Prostate gland (tissue), 2 donors: ENCODE results near the gene TCP11. TPM values are rescaled to one million over a fixed set of nuclear protein-coding genes. Genes with fewer than 3 reads are reported as not detected.

Experiments
- DNase-seq: peaks from one replicate; pipeline ENCODE4 v3.0.0-alpha.2; 2019; ENCODE audit warnings: low spot score
- H3K27ac ChIP-seq, 2 donors: fragments of 200-600 bp; sonication (generic); 2 replicates each; pipeline ENCODE4 v1.5.1; 2017 to 2019
- H3K27me3 ChIP-seq: fragments of 200-600 bp; sonication (generic); replicated peaks from 2 replicates; pipeline ENCODE4 v1.5.1; 2019; ENCODE audit not compliant: insufficient read depth
- H3K36me3 ChIP-seq, 2 donors: fragments of 200-600 bp; sonication (generic); 1 replicate in 1 of 2; 2 replicates in 1 of 2; pipeline versions ENCODE4 v1.5.1 to v1.8.1; 2017 to 2019
- H3K4me1 ChIP-seq: fragments of 200-600 bp; sonication (generic); replicated peaks from 2 replicates; pipeline ENCODE4 v1.5.1; 2019
- H3K4me3 ChIP-seq, 2 donors: fragments of 200-600 bp; sonication (generic); 2 replicates each; pipeline ENCODE4 v1.5.1; 2017 to 2019
- H3K9me3 ChIP-seq: fragments of 200-600 bp; sonication (generic); 2 replicates; pipeline ENCODE4 v1.5.1; 2017
- POLR2A ChIP-seq: fragments of 450-650 bp; IDR thresholded peaks from one replicate; pipeline ENCODE4 v1.6.1; 2016; ENCODE audit warnings: antibody characterized with exemption, mild to moderate bottlenecking
- POLR2AphosphoS5 ChIP-seq: sonication (generic); formaldehyde crosslinking; IDR thresholded peaks from one replicate; pipeline ENCODE4 v1.6.1; 2017; ENCODE audit warnings: antibody characterized with exemption
- WGBS: methylation state at CpG from one replicate; pipeline ENCODE4 v1.1.5; 2018; 5-methylcytosine and 5-hydroxymethylcytosine counted together
- intact Hi-C: fragments of 100-400 bp; cut with DNase I; formaldehyde crosslinking; loops from one replicate; pipeline ENCODE4 v1.14.2; 2022
- total RNA-seq, 2 donors: library from RNA; depleted of rRNA; stranded (reverse); fragments of >200 nt; gene quantifications; one replicate each; pipeline ENCODE4 v1.1.0, GENCODE V29; 2016
- TF ChIP-seq, protein P1 (sequence below), 4 experiments: fragments of 200-600 bp in 2 of 4; fragments of 450-650 bp in 2 of 4; sonication (generic) in 2 of 4; IDR thresholded peaks; 1 replicate in 3 of 4; 2 replicates in 1 of 4; pipeline ENCODE4 v1.5.1; 2016 to 2019; ENCODE audit warnings: antibody characterized with exemption in 4 of 4, mild to moderate bottlenecking in 2 of 4, moderate library complexity in 2 of 4

The TCP11 gene
- total RNA-seq, 2 donors from 2014 or later, result 0.87 to 33.3 TPM

GRCh38 chr6:35181308-35181932 is 40.3 kb upstream of the TCP11 start:
- Histone ChIP-seq H3K36me3 (no peaks in the 10 kb centered on the region), H3K4me1 (no peaks in the 10 kb centered on the region), H3K27ac (peak overlapping the region in 1 of 2 donors; percentile 7), H3K9me3 (no peaks in the 10 kb centered on the region), H3K4me3 (no peak overlapping the region), H3K27me3 (no peaks in the 10 kb centered on the region)
- TF ChIP-seq, protein P1, sequence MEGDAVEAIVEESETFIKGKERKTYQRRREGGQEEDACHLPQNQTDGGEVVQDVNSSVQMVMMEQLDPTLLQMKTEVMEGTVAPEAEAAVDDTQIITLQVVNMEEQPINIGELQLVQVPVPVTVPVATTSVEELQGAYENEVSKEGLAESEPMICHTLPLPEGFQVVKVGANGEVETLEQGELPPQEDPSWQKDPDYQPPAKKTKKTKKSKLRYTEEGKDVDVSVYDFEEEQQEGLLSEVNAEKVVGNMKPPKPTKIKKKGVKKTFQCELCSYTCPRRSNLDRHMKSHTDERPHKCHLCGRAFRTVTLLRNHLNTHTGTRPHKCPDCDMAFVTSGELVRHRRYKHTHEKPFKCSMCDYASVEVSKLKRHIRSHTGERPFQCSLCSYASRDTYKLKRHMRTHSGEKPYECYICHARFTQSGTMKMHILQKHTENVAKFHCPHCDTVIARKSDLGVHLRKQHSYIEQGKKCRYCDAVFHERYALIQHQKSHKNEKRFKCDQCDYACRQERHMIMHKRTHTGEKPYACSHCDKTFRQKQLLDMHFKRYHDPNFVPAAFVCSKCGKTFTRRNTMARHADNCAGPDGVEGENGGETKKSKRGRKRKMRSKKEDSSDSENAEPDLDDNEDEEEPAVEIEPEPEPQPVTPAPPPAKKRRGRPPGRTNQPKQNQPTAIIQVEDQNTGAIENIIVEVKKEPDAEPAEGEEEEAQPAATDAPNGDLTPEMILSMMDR (IDR thresholded peaks at IDR 0.05), result no peak
- TF ChIP-seq POLR2AphosphoS5 (peak; percentile 13), POLR2A (no peak)
- 62% methylated on average over 5 of the region's 5 CpGs for WGBS
- no peak for DNase-seq
- intact Hi-C loops, result no loop called here

DNA sequence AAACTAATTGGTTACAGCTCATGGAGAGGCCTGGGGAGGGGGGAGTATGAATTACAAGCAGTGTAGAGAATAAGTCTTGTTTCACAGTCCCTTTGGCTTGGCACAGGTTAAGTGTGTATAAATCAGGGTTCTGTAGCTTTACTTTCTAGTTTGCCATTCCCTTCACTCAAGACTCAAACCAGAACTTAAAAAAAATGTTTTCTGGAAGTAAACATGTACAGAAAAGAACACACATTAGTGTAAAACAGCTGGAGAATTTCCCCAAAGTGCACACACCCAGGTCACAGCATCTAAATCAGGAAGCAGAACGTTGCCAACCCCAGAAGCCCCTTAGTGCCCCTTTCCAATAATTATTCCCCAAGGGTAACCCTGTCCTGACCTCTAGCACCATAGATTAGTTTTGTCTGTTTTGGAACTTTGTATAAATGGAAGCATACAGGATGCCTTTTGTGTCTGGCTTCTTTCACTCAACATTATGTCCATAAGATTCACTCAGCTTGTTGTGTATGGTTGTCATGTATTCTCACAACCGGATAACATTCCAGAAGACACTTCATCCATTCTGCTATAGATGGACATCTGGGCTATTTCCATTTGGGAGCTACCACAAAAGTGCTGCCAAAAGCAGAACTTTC is 38.9 kb upstream of the TCP11 start:
- 75% methylated on average over 2 of the region's 2 CpGs for whole genome bisulfite sequencing
- H3K4me3 ChIP-seq, result no peak overlapping the region
- intact Hi-C loops, result no loop called here
- H3K36me3 ChIP-seq, result no peaks in the 10 kb centered on the region
- H3K27ac ChIP-seq, result no peak overlapping the region
- H3K4me1 ChIP-seq, result no peaks in the 10 kb centered on the region
- H3K9me3 ChIP-seq, result no peaks in the 10 kb centered on the region
- TF ChIP-seq POLR2A (no peak), POLR2AphosphoS5 (no peak)
- TF ChIP-seq, protein P1 (IDR thresholded peaks at IDR 0.05), result no peak
- no peak for DNase-seq
- no peaks in the 10 kb centered on the region for H3K27me3 ChIP-seq

GRCh38 chr6:35178932-35179832 is 38.0 kb upstream of the TCP11 start:
- DNase-seq, result no peak
- Histone ChIP-seq H3K4me3 (no peak overlapping the region), H3K27me3 (no peaks in the 10 kb centered on the region), H3K27ac (no peak overlapping the region), H3K9me3 (no peaks in the 10 kb centered on the region), H3K4me1 (no peaks in the 10 kb centered on the region), H3K36me3 (no peaks in the 10 kb centered on the region)
- WGBS, result 77% methylated on average over 5 of the region's 5 CpGs
- intact Hi-C loops, result no loop called here
- TF ChIP-seq POLR2AphosphoS5 (no peak), POLR2A (no peak)
- TF ChIP-seq, protein P1 (IDR thresholded peaks at IDR 0.05), result no peak

DNA sequence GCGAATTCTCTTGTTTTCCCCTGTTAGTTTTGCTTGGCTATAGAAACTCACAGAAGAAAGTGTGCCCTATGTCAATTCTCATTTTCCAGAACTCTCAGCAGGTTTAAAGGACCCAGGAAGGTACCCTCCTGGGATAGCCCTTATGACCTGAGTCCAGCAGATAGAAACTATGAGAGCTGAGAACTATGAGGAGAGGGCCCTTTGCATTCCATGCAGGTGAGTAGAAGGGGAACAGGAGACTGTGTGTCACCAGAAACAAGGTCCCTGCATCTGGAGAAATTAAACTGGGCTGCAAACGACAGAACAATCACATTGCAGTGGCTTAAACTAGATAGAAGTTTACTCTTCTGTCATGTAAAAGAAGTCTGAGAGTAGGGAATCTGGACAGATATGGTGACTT is 36.9 kb upstream of the TCP11 start:
- Histone ChIP-seq H3K4me3 (no peak overlapping the region), H3K9me3 (no peaks in the 10 kb centered on the region), H3K27ac (no peak overlapping the region), H3K27me3 (no peaks in the 10 kb centered on the region), H3K4me1 (no peaks in the 10 kb centered on the region), H3K36me3 (no peaks in the 10 kb centered on the region)
- intact Hi-C loops, result no loop called here
- 91% methylated on average over 2 of the region's 2 CpGs for WGBS
- TF ChIP-seq, protein P1 (IDR thresholded peaks at IDR 0.05), result no peak
- no peak for TF ChIP-seq POLR2AphosphoS5
- no peak for DNase-seq
